SK-N-MC (cell line): Measurements from ENCODE around the gene FER.

Experiments
- EZH2 ChIP-seq: fragments of 200-600 bp; sonication (generic); IDR thresholded peaks from one replicate; pipeline ENCODE4 v1.6.1; 2017; ENCODE audit warnings: antibody characterized with exemption
- FOXP2 ChIP-seq: optimal IDR thresholded peaks from 2 replicates; pipeline ENCODE3; 2011; ENCODE audit warnings: mild to moderate bottlenecking, moderate library complexity; ENCODE audit not compliant: insufficient read depth; ENCODE audit errors: extremely low read length, control extremely low read depth
- POLR2AphosphoS5 ChIP-seq: IDR thresholded peaks from 2 replicates; pipeline ENCODE4 v1.6.1; 2012; ENCODE audit warnings: mild to moderate bottlenecking, low read depth, low read length, borderline replicate concordance

GRCh38 chr5:108935611-108936010 lies 187.9 kb downstream of the FER start:
- TF ChIP-seq POLR2AphosphoS5 (no peak), EZH2 (no peak), FOXP2 (no peak)
